GM20431 (cell line): ENCODE results near the gene TRIP13.
"Not testable (repeated sequence)": the region's sequence is repeated elsewhere in the genome, so short reads cannot be mapped to it uniquely, and the experiment has no call there.

Experiments
- in situ Hi-C: fragments of 300-500 bp; cut with MseI, MboI; formaldehyde crosslinking; loops from one replicate; pipeline ENCODE4 v1.15.0; 2020; ENCODE audit warnings: low sequenced_read_pairs; ENCODE audit not compliant: unreplicated experiment

The TRIP13 gene

GRCh38 chr5:892394-893136, at the start of gene TRIP13, which contains the start of gene BRD9:
TSS of gene TRIP13 (plus strand) at chr5:892884. CDS start at chr5:892999, 115 bp downstream.
TSS of gene BRD9 (minus strand) at chr5:892801. CDS start at chr5:892657, 144 bp downstream.
- in situ Hi-C loops: no loop called here

GRCh38 chr5:843371-843770, 49.3 kb upstream of the TRIP13 start:
- in situ Hi-C loops: not testable (repeated sequence)

GRCh38 chr5:843926-844325, 48.8 kb upstream of the TRIP13 start:
- in situ Hi-C loops: not testable (repeated sequence)

GRCh38 chr5:844426-844825, 48.3 kb upstream of the TRIP13 start:
- in situ Hi-C loops: not testable (repeated sequence)

- in situ Hi-C loops: not testable (repeated sequence)
Measured at GRCh38 chr5:845031-845675, 47.5 kb upstream of the TRIP13 start.

- in situ Hi-C loops: not testable (repeated sequence)
Measured at GRCh38 chr5:845676-846601, 46.7 kb upstream of the TRIP13 start.

GRCh38 chr5:846602-847091, 46.0 kb upstream of the TRIP13 start:
- in situ Hi-C loops: not testable (repeated sequence)

- in situ Hi-C loops: not testable (repeated sequence)
Measured at GRCh38 chr5:847212-847611, 45.5 kb upstream of the TRIP13 start.

- in situ Hi-C loops: not testable (repeated sequence)
Measured at GRCh38 chr5:847736-848135, 44.9 kb upstream of the TRIP13 start.

- in situ Hi-C loops: no loop called here
Measured at GRCh38 chr5:848671-849111, 44.0 kb upstream of the TRIP13 start.

GRCh38 chr5:849651-850301, 42.9 kb upstream of the TRIP13 start:
- in situ Hi-C loops: no loop called here

GRCh38 chr5:850511-851006, 42.1 kb upstream of the TRIP13 start, which contains the start of gene ZDHHC11:
TSS of gene ZDHHC11 (minus strand) at chr5:850986. CDS start at chr5:850602, 384 bp downstream.
- in situ Hi-C loops: no loop called here

GRCh38 chr5:851076-851475, 41.6 kb upstream of the TRIP13 start:
- in situ Hi-C loops: no loop called here

- in situ Hi-C loops: no loop called here
Measured at GRCh38 chr5:851553-851952, 41.1 kb upstream of the TRIP13 start.

GRCh38 chr5:852018-852417, 40.7 kb upstream of the TRIP13 start:
- in situ Hi-C loops: no loop called here

- in situ Hi-C loops: no loop called here
Measured at GRCh38 chr5:852431-853401, 40.0 kb upstream of the TRIP13 start.

GRCh38 chr5:853416-854090, 39.1 kb upstream of the TRIP13 start:
- in situ Hi-C loops: not testable (repeated sequence)

GRCh38 chr5:854217-854616, 38.5 kb upstream of the TRIP13 start:
- in situ Hi-C loops: no loop called here
